Activated T-cell treated with anti-CD3 and anti-CD28 coated beads, Interleukin-2, amount 50 U/mL, for 4 hours (primary cell): ENCODE measurements around the gene NUAK1. TPM values are rescaled to one million over a fixed set of nuclear protein-coding genes. Genes with fewer than 3 reads are reported as not detected.
"Not testable (repeated sequence)": the region's sequence is repeated elsewhere in the genome, so short reads cannot be mapped to it uniquely, and the experiment has no call there.

ENCODE experiments used
- ATAC-seq, 2 donors: fragments of 200-7000 bp; cut with Tn5 transposase; one replicate each; pipeline ENCODE4 v1.10.0; 2021
- DNase-seq: peaks from one replicate; pipeline ENCODE4 v3.0.0-alpha.2; 2020
- H3K27me3 Mint-ChIP-seq: one replicate; pipeline ENCODE4 v1.8.0; 2021; ENCODE audit warnings: low read depth, mixed read lengths
- H3K36me3 Mint-ChIP-seq: one replicate; pipeline ENCODE4 v1.8.0; 2022; ENCODE audit warnings: mixed read lengths; ENCODE audit not compliant: insufficient read depth
- H3K4me1 Mint-ChIP-seq: one replicate; pipeline ENCODE4 v1.8.0; 2021; ENCODE audit warnings: low read depth, mixed read lengths
- H3K4me3 Mint-ChIP-seq: one replicate; pipeline ENCODE4 v1.8.0; 2021; ENCODE audit warnings: mild to moderate bottlenecking, moderate library complexity, mixed read lengths
- H3K9me3 Mint-ChIP-seq: one replicate; pipeline ENCODE4 v1.8.0; 2021; ENCODE audit warnings: mixed read lengths
- total RNA-seq, 3 donors: library from RNA; stranded (reverse); gene quantifications; one replicate each; pipeline ENCODE4 v1.2.1, GENCODE V29; 2021

Gene NUAK1
- total RNA-seq, 3 donors from 2014 or later: 0.03 to 0.05 TPM; not detected in 1

DNA sequence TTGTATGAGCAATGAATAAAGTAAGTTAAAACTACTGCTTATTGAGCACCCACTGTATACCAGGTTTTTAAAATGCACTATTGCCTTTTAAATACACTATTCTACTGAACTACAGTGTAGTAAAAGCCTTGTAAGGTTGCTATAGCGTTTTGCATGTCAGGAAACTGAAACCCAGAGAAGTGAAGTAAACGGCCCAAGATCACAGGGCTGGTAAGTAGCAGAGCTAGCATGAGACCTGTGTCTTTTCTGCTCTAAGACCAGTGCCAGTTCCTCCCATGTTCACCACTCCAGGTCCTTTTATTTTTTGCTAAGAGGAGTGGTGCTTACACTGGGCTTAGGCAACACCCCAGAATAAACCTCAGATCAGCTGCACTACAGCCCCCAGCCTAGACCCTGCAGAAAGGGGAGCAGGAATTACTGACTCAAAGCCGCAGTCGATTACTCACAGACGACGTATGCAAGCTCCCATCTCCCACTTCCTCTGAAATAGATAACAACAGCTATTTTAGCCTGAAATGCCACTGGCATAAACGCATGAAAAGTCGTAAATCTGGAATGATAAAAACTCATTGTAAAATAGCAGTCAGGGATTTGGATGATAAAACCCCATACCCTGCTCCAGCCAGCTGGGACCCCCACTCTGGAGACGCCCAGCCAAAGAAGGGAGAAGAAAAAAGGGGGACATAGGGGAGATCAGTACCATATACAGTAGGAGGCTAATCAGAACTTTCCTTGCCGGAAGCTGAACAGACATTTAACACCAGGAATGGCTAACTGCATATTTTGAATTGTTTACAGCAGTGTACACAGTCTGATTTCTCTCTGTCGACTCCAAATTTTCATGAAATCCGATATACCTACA, 108.3 kb downstream of the NUAK1 start:
- Mint-ChIP-seq H3K36me3 (no peaks in the 10 kb centered on the region), H3K4me1 (no peaks in the 10 kb centered on the region), H3K27me3 (peaks cover 6% of the 10 kb centered on the region), H3K4me3 (no peak overlapping the region), H3K9me3 (no peaks in the 10 kb centered on the region)
- DNase-seq (no peak), ATAC-seq (peak in 1 of 2 donors; percentile 18)

DNA sequence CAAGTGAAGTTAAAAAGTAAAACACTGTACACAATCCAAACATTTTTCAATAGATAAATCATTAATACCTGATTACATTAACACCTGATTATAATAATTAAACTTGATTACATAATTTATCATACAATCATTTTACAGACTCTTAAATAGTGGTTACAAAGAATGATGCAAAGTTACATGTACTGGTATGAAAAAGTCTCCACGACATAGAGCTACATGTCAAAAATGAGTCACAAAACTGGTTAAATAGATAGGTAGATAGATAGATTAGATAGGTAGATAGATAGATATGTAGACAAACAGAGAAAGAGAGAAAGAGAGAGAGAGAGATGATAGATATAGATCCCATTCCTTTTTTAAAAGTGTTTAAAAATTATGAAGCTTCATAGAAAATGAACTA, 109.2 kb downstream of the NUAK1 start:
- Mint-ChIP-seq H3K27me3 (peaks cover 6% of the 10 kb centered on the region), H3K4me3 (no peak overlapping the region), H3K36me3 (no peaks in the 10 kb centered on the region), H3K4me1 (no peaks in the 10 kb centered on the region), H3K9me3 (no peaks in the 10 kb centered on the region)
- no peak for ATAC-seq
- DNase-seq: no peak

DNA sequence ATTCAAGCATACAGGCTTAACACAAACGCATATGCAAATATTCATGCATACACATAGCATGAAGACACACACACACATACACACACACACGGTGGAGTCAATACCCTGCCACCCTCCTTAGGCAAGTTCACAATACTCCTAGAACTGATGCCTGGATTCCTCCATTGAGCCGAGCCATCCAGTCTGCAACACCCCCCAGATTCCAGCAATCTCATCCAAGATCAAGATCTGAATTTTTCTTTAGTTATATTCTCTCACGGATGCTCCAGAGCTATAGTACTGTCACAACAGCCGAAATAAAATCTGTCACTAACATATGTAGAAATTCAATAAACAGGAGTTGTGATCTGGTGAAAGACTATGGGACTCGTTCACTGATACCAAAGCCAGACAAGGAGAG, 110.8 kb downstream of the NUAK1 start:
- DNase-seq (no peak), ATAC-seq (no peak)
- Mint-ChIP-seq H3K4me3 (no peak overlapping the region), H3K4me1 (no peaks in the 10 kb centered on the region), H3K27me3 (peaks cover 6% of the 10 kb centered on the region), H3K9me3 (no peaks in the 10 kb centered on the region), H3K36me3 (no peaks in the 10 kb centered on the region)

DNA sequence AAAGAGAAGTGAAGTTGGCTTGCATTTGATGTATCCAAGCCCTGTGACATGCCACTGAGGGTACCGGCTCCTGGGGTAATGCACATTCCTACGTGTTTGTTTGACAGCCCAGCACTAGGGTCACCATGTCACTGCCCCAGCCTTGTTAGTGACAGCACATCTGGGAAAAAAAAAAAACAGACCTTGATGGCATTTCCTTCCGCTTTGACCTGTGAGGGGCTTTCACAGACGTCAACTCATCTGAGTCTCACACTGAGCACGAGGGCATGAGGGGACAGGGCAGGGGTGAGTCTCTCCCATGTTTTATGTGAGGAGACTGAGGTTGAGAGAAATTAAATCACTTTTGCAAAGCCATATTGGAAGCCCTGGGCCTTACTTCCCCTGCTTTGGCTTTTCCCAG, 111.5 kb downstream of the NUAK1 start:
- no peak for DNase-seq
- Mint-ChIP-seq H3K4me3 (no peak overlapping the region), H3K36me3 (no peaks in the 10 kb centered on the region), H3K27me3 (peaks cover 6% of the 10 kb centered on the region), H3K9me3 (no peaks in the 10 kb centered on the region), H3K4me1 (no peaks in the 10 kb centered on the region)
- ATAC-seq: no peak

DNA sequence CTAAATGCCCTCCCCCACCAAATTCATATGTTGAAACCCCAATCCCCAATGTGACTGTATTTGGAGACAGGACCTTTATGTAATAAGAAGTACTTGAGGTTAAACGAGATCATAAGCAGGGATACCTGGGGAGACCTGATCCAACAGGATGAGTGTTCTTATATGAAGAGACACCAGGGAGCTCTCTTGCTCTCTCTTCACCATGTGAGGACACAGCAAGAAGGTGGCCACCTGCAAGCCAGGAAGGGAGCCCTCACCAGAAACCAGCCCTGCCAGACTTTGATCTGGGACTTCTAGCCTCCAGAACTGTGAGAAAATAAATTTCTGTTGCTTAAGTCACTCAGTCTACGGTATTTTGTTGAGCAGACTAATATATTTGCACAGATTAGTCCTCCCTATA, 113.6 kb downstream of the NUAK1 start:
- Mint-ChIP-seq H3K27me3 (peaks cover 6% of the 10 kb centered on the region), H3K9me3 (peaks cover 1% of the 10 kb centered on the region), H3K4me3 (no peak overlapping the region), H3K4me1 (no peaks in the 10 kb centered on the region), H3K36me3 (no peaks in the 10 kb centered on the region)
- ATAC-seq (no peak), DNase-seq (no peak)

DNA sequence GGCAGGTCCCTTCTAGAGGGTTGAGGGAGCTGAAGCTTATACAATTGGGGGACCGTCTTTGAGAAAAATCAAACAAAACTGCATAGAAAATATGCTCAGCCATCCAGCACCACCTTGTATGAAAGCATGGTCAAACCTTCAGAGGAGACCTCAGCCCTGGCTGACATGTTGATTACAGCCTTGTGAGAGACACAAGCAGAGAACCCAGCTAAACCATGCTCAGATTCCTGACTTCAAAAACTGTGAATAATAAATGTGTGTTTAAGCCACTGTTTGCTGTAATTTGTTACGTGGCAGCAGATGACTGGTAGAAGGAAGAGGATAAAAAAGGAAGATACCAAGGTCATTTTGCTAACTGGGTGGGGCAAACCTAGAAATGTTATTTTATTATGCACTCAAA, 115.7 kb downstream of the NUAK1 start:
- DNase-seq (no peak), ATAC-seq (no peak)
- Mint-ChIP-seq H3K4me1 (no peaks in the 10 kb centered on the region), H3K9me3 (peaks cover 16% of the 10 kb centered on the region), H3K4me3 (no peak overlapping the region), H3K36me3 (no peaks in the 10 kb centered on the region), H3K27me3 (peaks cover 5% of the 10 kb centered on the region)

DNA sequence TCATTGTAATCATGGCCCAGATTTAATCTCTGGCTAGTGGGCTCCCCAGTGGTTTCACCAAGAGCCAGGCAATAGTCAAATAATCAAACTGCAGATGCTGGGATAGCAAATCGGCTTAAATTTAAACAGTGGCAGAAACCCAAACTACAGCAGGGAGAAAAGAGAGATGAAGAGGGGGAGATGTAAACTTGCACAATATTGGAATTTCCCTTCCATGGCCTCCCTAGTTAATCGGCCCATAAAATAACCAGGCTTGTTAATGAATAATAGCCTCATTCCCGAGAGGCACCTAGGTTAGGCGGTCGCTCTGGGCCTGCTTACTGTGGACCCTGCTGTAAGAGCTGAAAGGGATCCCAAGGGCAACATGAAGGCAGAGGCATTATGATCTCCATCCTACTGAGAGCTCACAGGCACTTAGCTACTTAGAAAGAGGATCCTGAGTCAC, 116.2 kb downstream of the NUAK1 start:
- no peaks in the 10 kb centered on the region for H3K4me1 Mint-ChIP-seq
- peaks cover under 1% of the 10 kb centered on the region for H3K27me3 Mint-ChIP-seq
- H3K4me3 Mint-ChIP-seq: no peak overlapping the region
- ATAC-seq: no peak
- no peaks in the 10 kb centered on the region for H3K36me3 Mint-ChIP-seq
- peaks cover 16% of the 10 kb centered on the region for H3K9me3 Mint-ChIP-seq
- DNase-seq: no peak

DNA sequence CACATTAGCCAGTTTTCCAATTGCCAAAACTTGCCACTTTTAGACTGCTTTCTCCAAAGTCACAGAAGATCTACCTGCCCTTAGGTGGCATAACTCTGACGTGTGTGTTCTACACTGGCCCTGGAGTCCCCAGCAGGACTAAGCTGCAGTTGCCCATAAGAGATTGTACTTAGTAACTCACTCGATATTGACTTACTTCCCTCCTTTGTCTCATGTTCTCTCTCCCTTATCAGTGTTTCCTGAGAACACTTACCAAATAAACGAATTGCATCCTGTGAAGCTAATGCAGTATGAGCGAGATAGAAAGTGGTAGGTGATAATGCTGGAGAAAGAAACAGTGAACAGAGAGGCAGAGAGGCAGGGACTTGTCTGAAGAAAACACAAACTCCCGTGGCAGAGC, 117.2 kb downstream of the NUAK1 start:
- Mint-ChIP-seq H3K36me3 (no peaks in the 10 kb centered on the region), H3K27me3 (no peaks in the 10 kb centered on the region), H3K4me3 (no peak overlapping the region)

DNA sequence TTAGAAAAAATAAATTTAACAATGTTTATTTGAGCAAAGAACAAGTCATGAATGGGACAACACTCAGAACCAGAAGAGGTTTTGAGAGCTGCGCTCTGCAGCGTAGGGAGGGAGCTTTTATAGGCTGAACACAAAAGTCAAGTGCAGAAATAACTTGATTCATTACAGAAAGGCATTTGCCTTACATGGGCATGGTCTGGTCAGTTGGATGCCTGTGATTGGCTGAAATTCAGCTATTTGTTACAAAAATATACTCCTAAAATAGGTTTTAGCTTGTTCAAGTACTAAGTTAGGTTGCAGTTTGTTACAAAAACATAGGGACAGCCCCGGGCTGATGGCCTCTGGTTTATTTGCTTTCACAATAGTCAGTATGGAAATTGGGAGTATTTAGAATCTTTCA, 118.0 kb downstream of the NUAK1 start:
- ATAC-seq (no peak), DNase-seq (no peak)
- Mint-ChIP-seq H3K27me3 (no peaks in the 10 kb centered on the region), H3K4me3 (no peak overlapping the region), H3K36me3 (no peaks in the 10 kb centered on the region), H3K9me3 (peaks cover 19% of the 10 kb centered on the region), H3K4me1 (no peaks in the 10 kb centered on the region)

More for the DNA sequence above, 117.2 kb downstream of the NUAK1 start:
- Mint-ChIP-seq H3K9me3 (peaks cover 16% of the 10 kb centered on the region), H3K4me1 (no peaks in the 10 kb centered on the region)
- ATAC-seq (no peak), DNase-seq (no peak)

DNA sequence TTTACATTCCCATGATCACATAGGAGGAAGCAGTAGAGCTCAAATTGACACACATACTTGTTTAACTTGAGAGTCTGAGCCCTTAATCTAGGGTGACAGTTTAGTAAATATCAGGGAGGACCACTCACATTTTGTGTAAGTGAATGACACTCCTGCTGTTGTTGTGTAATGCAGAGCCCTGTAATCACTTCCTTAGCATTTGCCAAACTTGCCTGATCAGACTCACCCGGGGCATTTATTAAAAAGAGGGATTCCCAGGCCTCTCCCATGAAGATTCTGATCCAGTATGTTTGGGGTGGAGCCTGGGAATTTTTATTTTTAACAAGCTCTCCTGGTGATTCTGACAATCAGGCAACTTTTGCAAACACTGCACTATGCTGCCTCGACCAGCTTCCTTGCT, 119.6 kb downstream of the NUAK1 start:
- ATAC-seq (no peak), DNase-seq (no peak)
- Mint-ChIP-seq H3K36me3 (no peaks in the 10 kb centered on the region), H3K4me1 (no peaks in the 10 kb centered on the region), H3K4me3 (no peak overlapping the region), H3K27me3 (no peaks in the 10 kb centered on the region), H3K9me3 (peaks cover 19% of the 10 kb centered on the region)

DNA sequence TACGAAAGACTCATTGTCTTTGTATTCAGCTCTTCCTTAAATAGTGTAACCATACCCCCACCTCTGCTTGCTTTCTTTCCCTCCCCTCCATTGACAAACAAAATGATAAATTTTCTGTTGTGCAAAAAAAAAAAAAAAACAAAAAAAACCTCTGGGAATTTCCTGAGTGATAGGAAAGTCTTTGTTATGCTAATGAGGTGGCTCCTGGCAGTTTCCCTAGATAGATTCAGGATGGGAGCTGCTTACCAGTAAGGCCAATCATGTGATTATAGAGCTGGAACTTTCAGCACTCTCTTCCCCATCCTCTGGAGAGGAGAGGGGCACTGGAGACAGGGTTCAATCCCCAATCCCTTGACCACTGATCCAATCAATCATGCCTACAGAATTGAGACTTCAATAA, 120.5 kb downstream of the NUAK1 start:
- no peak for ATAC-seq
- H3K27me3 Mint-ChIP-seq: no peaks in the 10 kb centered on the region
- H3K4me3 Mint-ChIP-seq: no peak overlapping the region
- DNase-seq: no peak
- H3K4me1 Mint-ChIP-seq: no peaks in the 10 kb centered on the region
- H3K36me3 Mint-ChIP-seq: no peaks in the 10 kb centered on the region
- H3K9me3 Mint-ChIP-seq: peaks cover 19% of the 10 kb centered on the region

DNA sequence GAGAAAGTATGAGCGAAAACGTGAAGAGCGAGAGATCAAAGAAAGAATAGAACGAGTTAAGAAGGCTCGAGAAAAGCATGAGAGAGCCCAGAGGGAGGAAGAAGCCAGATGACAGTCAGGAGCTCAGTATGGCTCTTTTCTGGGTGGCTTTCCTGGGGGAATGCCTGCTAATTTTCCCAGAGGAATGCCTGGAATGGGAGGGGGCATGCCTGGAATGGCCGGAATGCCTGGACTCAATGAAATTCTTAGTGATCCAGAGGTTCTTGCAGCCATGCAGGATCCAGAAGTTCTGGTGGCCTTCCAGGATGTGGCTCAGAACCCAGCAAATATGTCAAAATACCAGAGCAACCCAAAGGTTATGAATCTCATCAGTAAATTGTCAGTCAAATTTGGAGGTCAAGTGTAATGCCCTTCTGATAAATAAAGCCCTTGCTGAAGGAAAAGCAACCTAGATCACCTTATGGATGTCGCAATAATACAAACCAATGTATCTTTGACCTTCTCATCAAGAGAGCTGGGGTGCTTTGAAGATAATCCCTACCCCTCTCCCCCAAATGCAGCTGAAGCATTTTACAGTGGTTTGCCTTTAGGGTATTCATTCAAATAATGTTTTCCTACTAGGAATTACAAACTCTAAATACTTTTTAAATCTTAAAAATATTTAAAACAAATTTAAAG, 122.0 kb downstream of the NUAK1 start:
- ATAC-seq, H3K36me3 Mint-ChIP-seq: not testable (repeated sequence)

DNA sequence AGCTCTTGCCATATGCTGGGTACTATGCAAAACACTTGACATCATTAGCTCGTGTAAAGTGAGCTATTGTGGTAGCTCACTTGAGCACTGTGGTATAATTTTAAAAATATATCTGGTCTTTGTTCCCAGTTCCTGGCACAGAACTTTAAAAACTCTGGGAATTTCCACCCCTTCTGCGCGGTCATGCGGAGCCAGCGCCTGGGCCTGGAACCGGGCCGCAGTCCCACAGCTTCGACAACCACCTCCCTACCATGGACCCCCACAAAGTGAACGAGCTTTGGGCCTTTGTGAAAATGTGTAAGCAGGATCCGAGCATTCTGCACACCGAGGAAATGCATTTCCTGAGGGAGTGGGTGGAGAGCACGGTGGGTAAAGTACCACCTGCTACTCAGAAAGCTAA, 123.1 kb downstream of the NUAK1 start:
- no peak for ATAC-seq
- H3K9me3 Mint-ChIP-seq: peaks cover 19% of the 10 kb centered on the region
- no peaks in the 10 kb centered on the region for H3K36me3 Mint-ChIP-seq
- H3K4me3 Mint-ChIP-seq: no peak overlapping the region
- no peak for DNase-seq
- H3K4me1 Mint-ChIP-seq: no peaks in the 10 kb centered on the region
- H3K27me3 Mint-ChIP-seq: no peaks in the 10 kb centered on the region

More for the DNA sequence above, 122.0 kb downstream of the NUAK1 start:
- not testable (repeated sequence) for H3K4me3 Mint-ChIP-seq, DNase-seq, H3K4me1 Mint-ChIP-seq, H3K27me3 Mint-ChIP-seq
- peaks cover 19% of the 10 kb centered on the region for H3K9me3 Mint-ChIP-seq

DNA sequence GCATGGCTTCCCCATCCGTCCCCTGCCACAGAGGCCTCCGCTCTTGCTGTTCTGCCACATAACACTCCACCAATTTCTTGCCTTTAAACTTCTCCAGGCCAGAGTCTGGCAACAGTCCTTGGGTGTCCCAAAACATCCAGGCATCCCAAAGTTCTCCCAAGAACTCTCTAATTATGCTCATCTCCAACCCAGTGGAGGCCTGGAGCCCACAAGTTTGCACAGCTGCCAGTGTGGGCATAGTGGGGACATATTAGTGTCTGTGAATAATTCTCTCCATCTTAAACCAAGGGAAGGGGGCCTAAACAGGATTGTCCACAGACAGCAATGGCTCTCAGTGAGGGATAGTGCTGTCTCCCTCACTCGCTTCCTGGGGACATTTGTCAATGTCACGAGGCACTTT, 124.8 kb downstream of the NUAK1 start:
- no peak overlapping the region for H3K4me3 Mint-ChIP-seq
- H3K27me3 Mint-ChIP-seq: no peaks in the 10 kb centered on the region
- ATAC-seq (no peak), DNase-seq (no peak)
- no peaks in the 10 kb centered on the region for H3K4me1 Mint-ChIP-seq
- H3K9me3 Mint-ChIP-seq: peaks cover 9% of the 10 kb centered on the region
- no peaks in the 10 kb centered on the region for H3K36me3 Mint-ChIP-seq
